ENCODE measurements around the gene KRTAP10-12.

Gene KRTAP10-12

DNA sequence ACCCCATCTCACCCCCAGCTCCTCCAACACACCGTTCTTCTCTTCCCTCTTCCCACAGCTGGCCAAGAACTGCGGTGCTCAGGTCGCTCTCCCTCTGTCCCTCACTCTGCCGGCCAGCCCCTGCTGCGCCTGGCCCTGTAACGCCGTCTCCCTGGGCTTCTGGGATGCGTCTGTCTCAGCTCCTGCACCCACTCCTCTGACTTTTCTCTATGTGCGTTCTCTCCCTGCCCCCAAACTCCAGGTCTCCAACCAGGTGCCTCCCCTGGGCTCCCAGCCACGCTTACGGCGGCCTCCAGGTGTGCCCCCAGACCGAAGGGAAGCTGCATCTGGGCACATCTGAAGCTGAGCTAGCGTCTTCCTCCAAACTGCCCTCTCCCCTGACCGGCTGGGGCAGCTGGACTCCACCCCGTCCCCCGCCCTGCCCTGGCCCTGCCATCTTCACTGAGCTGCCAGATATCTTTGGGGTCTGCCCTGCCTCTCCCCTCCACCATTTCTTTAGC lies 2.6 kb downstream of the KRTAP10-12 start:
- no peak for DNase-seq

DNA sequence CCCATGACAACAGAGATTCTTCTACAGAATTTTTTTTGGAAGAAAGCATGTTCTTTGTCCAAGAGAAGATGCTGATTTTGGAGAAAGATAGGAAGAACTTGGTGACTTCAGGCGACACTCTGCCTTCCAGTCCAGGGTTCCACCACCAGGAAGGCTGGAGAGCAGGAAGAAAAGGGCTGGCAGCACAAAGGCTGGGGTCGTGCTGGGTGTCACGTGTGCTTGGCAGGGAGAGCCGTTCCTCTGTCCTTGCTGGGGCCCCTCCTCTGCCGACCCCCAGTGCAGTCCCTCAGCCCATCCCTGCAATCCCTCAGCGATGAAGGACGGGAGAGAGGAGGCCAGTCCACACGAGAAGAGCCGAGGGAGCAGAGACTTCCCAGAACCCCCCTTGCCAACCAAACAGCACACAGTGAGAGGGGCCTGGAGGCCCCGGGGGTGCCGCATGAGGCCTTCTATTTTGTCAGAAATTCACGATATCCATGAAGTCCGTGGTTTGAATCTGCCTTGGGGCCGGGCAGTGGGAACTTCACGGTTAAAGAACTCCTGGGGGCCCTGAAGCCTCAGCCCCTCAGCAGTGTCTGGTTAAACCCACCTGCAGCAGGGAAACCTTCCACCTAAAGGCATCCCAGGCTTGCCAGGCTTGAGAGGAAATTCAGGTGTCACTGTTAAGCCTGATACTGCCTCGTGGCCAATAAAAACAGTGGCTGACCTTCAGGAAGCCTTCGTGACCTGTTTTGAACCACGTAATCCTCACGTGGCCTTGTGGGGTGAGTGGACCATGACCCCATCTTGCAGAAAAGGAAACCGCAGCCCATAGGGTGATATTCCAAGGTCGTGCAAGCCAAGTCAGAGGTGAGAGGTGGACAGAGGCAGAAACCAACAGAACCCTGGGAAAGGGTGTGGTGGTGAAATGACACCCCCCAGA lies 3.4 kb downstream of the KRTAP10-12 start:
- no peak for DNase-seq

DNA sequence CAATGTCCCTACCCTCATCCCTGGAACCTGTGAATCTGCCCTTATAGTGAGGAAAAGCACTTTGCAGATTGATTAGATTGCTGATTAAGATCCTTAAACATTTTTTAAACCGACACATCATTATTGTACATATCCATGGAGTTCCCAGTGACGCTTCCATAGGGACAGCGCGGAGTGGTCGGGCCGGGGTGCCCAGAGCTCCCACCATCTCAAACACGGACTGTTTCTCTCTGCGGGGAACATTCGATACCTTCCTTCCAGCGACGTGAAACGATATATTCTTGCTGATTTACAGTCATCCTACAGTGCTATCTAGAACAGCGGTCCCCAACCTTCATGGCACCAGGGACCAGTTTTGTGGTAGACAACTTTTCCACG lies 4.0 kb downstream of the KRTAP10-12 start:
- no peak for DNase-seq

DNA sequence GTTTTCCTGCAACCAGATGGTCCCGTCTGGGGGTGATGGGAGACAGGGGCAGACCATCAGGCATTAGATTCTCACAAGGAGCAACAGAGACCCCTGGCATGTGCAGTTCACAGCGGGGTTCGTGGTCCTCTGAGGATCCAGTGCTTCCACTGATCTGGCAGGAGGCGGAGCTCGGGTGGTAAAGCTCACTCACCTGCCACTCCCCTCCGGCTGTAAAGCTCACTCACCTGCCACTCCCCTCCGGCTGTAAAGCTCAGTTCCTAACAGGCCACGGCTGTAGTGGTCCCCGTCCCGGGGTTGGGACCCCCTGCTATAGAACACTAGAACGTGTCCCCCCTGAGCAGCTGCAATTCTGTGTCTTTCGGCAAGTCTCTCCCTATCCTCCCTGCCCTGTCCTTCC lies 4.6 kb downstream of the KRTAP10-12 start:
- no peak for DNase-seq

- no peak for DNase-seq
These were observed 5.4 kb downstream of the KRTAP10-12 start for GRCh38 chr21:44702111-44702972.

GRCh38 chr21:44702973-44703730 lies 6.2 kb downstream of the KRTAP10-12 start:
- no peak for DNase-seq

DNA sequence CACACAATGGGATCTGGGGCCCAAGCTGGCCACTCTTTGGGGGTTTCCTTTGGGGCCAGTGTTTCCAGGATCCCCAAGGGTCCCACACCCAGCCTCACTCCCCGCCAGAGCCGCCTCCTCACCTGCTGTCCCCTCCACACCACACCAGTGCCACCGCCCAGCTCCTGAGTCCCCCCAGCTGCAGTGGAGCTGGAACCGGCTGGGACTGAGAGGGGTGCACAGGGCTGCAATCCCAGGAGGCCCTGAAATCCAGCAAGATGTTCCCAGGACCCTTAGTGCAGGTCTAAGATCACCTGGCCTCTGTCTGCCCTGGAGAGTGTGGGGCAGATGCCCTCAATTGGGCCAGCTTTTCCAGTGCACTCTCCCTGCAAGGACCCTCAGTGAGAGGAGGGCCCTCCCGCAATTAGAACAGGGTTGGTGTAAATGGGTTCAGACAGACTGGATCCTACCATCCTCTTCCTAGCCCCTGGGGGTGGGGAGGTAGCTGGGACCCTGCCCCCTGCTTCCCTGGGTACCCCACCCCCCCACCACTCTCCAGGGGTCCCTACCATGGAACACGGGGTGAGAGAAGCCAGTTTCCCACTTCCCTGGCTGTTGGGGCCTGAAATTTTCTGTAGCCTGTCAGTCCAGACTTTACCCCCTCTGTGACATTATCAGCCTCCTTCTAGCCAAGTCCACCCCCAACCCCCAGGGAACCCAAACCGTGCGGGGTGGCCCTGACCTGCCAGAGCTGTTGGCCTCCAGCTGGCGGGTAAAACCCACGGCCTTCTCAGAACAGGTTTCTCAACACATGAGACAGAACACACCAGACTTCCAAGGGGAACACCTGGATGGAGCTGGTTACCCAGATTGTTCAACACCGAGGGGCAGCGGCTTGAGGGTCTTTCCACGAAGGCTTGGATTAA lies 7.0 kb downstream of the KRTAP10-12 start:
- no peak for DNase-seq

DNA sequence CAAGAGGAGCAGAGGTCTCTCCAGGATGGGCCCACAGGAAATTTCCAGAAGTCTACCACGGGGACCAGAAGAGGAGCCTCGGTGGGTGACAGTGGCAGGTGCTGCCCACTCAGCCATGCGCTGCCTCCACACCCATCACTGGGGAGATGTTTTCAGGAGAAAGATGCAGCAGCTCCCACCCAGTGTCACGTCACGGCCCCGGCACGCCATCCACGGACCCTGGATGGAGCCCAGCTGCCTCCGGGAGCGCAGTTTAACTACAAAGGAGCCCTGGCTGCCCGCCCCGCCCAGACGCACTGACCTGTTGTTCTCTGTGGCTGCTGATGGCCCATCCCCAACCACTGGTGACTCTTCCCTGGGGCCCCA lies 7.6 kb downstream of the KRTAP10-12 start:
- no peak for DNase-seq

DNA sequence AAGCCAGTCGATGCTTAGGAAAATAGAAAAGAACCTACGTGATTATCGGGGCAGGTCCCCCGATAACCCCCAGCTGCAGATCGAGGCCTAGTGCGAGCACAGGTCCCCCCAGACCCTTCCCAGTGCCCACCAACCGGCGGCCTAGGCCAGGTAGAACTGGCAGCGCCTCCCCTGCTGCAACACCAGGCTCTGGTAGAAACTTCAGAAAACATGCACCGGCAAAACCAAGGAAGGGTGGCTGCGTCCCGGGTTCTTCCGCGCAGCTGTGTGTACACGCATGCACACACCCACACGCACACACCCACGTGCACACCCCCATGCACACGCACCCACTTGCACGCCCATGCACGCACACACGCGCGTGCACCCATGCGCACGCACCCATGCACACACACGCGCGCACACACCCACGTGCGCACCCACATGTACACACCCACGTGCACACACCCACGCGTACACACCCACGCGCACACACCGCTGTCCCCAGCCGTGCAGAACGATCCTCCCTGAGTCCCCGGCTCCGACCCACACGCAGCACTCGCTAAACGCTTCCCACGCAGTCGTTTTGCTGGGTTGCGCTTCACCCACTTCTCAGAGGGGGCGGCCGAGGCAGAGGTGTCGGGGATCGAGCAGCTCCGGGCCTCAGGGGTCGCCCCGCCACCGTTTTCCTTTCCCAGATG lies 9.2 kb downstream of the KRTAP10-12 start:
- no peak for DNase-seq

GRCh38 chr21:44706706-44707581 lies 10.0 kb downstream of the KRTAP10-12 start:
- no peak for DNase-seq

DNA sequence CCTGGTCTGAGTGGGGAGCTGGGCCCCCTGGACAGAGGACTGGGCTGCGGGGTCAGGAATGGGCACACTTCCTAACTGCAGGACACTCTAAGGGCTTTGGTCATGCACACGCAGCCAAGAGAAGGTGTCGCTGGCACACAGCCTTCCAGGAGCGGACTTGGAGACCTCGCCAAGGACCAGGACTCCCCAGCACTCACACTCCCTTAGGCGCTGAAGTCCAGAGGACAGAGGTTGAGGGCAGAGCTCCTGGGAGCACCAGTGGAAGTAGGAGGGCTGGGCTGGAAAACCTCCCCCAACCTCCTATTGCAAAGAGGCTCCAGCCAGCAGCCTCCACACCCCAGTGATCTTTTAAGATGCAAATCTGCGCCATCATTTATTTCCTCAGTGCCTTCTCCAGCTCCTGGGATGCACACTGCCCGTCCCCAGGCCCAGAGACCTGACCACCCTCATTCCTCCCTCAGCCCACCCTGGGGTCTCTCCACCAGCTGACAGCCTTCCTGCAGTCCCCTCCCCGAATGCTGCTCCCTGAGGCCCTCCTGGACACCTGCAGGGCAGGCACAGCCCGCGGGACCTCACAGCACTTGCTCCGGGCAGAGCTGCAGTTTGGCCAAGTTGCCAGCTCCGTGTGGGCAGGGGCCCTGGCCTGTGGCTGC lies 11.4 kb downstream of the KRTAP10-12 start:
- no peak for DNase-seq

DNA sequence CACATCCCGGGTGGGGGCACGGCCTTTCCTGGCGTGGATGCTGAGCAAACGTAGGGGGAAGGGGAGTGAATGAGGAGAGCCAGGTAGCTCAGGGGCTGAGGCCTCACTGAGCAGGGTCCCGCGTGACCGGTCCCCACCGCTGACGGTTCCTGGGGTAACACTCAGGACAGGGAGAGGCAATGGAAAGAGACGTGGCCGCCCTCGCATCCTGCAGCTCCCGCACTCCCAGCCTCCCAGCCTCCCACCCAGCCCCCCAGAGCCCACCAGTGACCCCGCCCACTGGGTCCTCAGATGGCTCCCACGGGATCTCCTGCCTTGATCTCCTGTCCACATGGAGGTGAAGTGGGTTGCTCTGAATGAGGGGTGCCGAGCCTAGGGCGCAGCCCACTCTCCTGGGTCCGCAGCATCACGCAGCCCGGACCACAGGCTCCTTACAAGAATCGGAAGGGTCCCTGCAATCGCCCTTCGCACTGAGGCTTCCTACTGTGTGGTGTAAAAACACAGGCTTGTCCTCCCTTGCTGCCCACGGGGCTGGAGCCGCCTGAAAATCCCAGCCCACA lies 12.0 kb downstream of the KRTAP10-12 start:
- DNase-seq, result no peak

DNA sequence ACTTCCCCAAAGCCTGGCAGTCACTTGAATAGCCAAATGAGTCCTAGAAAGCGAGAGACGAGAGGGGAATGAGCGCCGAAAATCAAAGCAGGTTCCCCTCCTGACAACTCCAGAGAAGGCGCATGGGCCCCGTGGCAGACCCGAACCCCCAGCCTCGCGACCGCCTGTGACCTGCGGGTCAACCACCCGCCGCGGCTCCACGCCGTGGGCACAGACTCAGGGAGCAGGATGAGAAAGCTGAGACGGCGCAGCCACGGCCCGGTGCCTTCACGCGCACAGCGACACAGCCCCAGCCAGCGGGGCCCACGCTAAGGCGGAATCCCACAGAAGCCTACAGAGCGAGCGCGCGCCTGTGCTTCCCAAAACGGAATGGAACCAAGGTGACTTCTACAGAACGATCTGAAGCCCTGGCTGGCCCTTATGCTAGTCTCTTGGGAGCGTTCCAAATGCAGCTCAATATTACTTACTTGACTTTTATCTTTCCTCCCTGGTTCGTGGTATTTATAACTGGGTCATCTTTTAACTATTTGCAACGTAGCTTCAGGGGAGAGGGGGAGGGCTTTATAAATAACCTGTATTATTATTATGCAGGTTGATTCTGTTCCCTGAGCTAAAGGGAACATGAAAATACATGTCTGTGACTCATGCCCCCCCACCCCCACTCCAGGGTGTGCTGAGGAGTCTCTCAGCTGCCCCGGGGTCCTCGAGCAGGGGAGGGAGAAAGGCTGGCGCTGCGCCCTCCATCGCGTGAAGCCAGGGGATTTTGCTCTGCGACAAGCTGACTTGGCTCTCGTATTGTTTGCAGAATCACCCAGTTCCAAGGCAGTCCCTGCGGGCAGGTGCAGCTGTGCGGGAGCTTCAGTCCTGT lies 12.7 kb downstream of the KRTAP10-12 start:
- DNase-seq, result no peak

DNA sequence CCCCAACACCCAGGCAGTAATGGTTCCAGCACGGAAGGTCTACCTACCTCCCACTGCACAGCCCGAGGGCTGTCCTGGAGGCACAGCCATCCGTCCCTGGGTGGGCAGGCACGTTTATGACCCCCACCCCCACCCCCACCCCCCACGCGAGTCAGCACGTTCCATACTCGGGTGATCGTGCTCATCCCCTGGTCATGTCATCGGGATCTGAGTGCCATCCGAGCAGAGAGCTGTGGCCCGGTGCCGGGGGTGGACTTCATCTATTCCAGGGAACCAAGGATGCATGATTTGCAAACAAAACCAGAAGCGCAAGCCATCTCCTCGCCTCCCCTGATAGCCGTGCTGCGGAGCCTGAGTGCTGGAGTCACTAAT lies 13.3 kb downstream of the KRTAP10-12 start:
- no peak for DNase-seq

DNA sequence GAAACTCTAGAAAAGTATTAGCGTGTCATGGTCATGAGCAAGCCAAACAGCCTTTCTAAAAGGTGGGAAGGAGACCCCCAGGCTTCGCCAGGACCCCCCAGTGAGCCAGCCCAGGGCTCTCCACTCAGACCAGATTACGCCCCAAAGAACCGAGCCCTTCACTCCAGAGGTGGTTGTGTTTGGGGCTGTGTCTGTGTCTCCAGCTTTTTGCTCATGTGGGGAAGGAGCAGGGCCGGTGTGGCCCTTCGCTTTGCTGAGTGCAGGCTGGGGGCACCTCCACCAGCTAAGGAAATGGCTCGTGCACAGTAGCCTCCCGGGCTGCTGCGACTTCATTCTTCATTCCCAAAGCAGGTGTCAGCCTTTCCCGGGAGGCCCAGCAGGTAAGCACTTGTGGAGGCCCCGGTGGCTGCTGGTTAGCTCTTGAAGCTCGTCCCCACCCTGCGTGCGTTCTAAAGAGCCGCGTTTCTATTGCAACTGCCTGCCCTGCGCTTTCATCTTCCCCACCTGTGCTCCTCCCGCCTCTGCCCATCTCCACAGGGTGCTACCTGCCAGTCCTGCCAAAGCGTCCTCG lies 13.9 kb downstream of the KRTAP10-12 start:
- no peak for DNase-seq

DNA sequence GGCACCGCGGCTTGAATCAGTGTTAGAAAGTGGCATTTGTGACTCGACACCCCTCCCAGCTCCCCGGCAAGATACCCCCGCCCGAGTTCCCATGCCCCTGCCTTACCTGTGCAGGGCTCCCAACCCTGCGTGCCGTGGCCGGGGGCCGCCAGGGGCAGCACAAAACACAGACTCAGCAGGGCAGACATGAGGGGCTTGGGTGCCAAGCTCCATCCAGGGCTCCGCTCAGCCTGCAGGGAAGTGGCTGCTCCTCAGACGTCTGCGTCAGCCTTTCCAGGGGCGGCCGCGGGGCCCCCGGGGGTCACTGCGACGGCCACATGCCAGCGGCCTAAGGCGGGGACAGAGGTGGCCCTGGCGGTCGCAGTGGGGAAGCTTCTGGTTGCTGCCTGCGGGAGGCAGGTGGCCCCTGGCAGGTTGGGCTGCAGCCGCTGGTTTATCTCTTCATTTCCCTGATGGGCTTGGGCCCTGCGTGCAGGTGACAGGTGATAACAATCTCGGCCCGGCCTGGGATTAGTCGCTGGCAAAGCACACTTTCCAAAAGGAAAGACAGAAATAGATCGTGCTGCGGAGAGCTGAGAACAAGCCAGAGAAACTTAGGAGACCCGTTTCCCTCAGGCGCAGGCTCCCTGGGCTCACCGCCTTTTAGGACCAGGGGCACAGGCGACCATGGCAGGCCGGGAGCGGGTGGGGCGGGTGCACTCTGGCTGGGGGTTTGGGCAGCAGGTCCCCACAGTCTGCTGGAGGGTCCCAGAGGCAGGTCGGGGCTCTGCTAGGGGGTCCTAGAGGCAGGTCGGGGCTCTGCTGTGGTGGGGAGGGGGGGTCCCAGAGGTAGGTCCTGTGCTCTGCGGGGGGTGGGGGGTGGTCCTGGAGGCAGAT lies 14.6 kb downstream of the KRTAP10-12 start, which contains the start of gene TSPEAR:
Gene TSPEAR, minus strand, starts transcription at position 246 of the 876 bp plus-strand sequence. Its CDS starts 58 bp downstream, at position 188.
- no peak for DNase-seq
